Stimulated activated CD4-positive, alpha-beta T cell treated with anti-CD3 and anti-CD28 coated beads, Interleukin-4, amount 100 ng/mL, for 24 hours (primary cell): ENCODE results near the gene SALL1.

Experiments
- DNase-seq: peaks from one replicate; pipeline ENCODE4 v3.0.0-alpha.2; 2020

Gene SALL1

GRCh38 chr16:51139568-51139967 lies 11.5 kb downstream of the SALL1 start:
- no peak for DNase-seq

- DNase-seq: no peak
Observed at GRCh38 chr16:51138178-51138577, 12.9 kb downstream of the SALL1 start.

GRCh38 chr16:51137097-51137496 lies 14.0 kb downstream of the SALL1 start:
- no peak for DNase-seq

- no peak for DNase-seq
Observed at GRCh38 chr16:51134876-51135275, 16.2 kb downstream of the SALL1 start.

- no peak for DNase-seq
Observed at GRCh38 chr16:51134269-51134812, 16.7 kb downstream of the SALL1 start.

GRCh38 chr16:51133688-51134087 lies 17.4 kb downstream of the SALL1 start:
- no peak for DNase-seq

- no peak for DNase-seq
Observed at GRCh38 chr16:51133183-51133582, 17.9 kb downstream of the SALL1 start.

GRCh38 chr16:51132490-51133115 lies 18.5 kb downstream of the SALL1 start:
- DNase-seq: no peak

- DNase-seq: no peak
Observed at GRCh38 chr16:51131619-51132018, 19.5 kb downstream of the SALL1 start.

- DNase-seq: no peak
Observed at GRCh38 chr16:51129105-51129504, 22.0 kb downstream of the SALL1 start.

GRCh38 chr16:51125992-51126391 lies 25.1 kb downstream of the SALL1 start:
- DNase-seq: no peak

GRCh38 chr16:51124896-51125295 lies 26.2 kb downstream of the SALL1 start:
- DNase-seq: no peak

GRCh38 chr16:51121850-51122249 lies 29.2 kb downstream of the SALL1 start:
- DNase-seq: no peak

- no peak for DNase-seq
Observed at GRCh38 chr16:51120730-51121347, 30.2 kb downstream of the SALL1 start.

- no peak for DNase-seq
Observed at GRCh38 chr16:51119973-51120729, 30.9 kb downstream of the SALL1 start.

- DNase-seq: no peak
Observed at GRCh38 chr16:51119556-51119955, 31.5 kb downstream of the SALL1 start.

GRCh38 chr16:51116353-51116752 lies 34.7 kb downstream of the SALL1 start:
- no peak for DNase-seq

GRCh38 chr16:51114382-51114781 lies 36.7 kb downstream of the SALL1 start:
- no peak for DNase-seq

GRCh38 chr16:51113236-51114125 lies 37.6 kb downstream of the SALL1 start:
- DNase-seq: no peak

- no peak for DNase-seq
Observed at GRCh38 chr16:51112323-51112722, 38.7 kb downstream of the SALL1 start.

- DNase-seq: no peak
Observed at GRCh38 chr16:51111759-51112158, 39.3 kb downstream of the SALL1 start.

GRCh38 chr16:51110700-51111157 lies 40.3 kb downstream of the SALL1 start:
- DNase-seq: no peak

- no peak for DNase-seq
Observed at GRCh38 chr16:51109173-51109572, 41.9 kb downstream of the SALL1 start.
